Panc1 (cell line): ENCODE results near the gene MYO1B. TPM values are rescaled to one million over a fixed set of nuclear protein-coding genes. Genes with fewer than 3 reads are reported as not detected.

Source experiments
- ATAC-seq: fragments of 200-7000 bp; cut with Tn5 transposase; 2 replicates; pipeline ENCODE4 v1.9.1; 2020; ENCODE audit warnings: mild to moderate bottlenecking, moderate library complexity
- BruUV-seq: library from RNA; stranded (reverse); fragments of 400-500 nt; replicated peaks from 2 replicates; lab custom pipeline; 2021; lab: Mats Ljungman, UMichigan
- CTCF ChIA-PET: fragments of 300-600 bp; sonication (Branson Sonifier 250); formaldehyde crosslinking; loops from one replicate; lab custom pipeline; 2022; ENCODE audit warnings: antibody characterized with exemption; lab: Charles Lee
- POLR2A ChIA-PET: fragments of 300-600 bp; sonication (Branson Sonifier 250); formaldehyde crosslinking; loops from one replicate; lab custom pipeline; 2022; ENCODE audit warnings: antibody characterized with exemption; lab: Charles Lee
- DNase-seq: peaks from one replicate; pipeline ENCODE4 v3.0.0-alpha.2; 2010; ENCODE audit warnings: low read depth, low spot score
- H3K27ac ChIP-seq: 2 replicates; pipeline ENCODE4 v1.5.1; 2011; ENCODE audit warnings: mild to moderate bottlenecking, low read length, inconsistent platforms
- H3K27me3 ChIP-seq: fragments of 200-500 bp; sonication (Bioruptor generic); 2 replicates; pipeline ENCODE4 v1.6.0; 2014; ENCODE audit warnings: low read length, inconsistent platforms; ENCODE audit not compliant: control insufficient read depth, insufficient read depth
- H3K36me3 ChIP-seq: fragments of 200-500 bp; sonication (Bioruptor generic); 2 replicates; pipeline ENCODE4 v1.5.1; 2014; ENCODE audit warnings: inconsistent platforms, mild to moderate bottlenecking, low read length, moderate library complexity; ENCODE audit not compliant: control insufficient read depth, insufficient read depth
- H3K4me1 ChIP-seq: 2 replicates; pipeline ENCODE4 v1.5.1; 2011; ENCODE audit warnings: inconsistent platforms, mild to moderate bottlenecking, low read length, moderate library complexity; ENCODE audit not compliant: control insufficient read depth, insufficient read depth
- H3K4me3 ChIP-seq, 2 experiments: 2 replicates each; pipeline ENCODE4 v1.5.1; 2011 to 2012; ENCODE audit warnings: low read depth in 2 of 2, low read length in 2 of 2, mild to moderate bottlenecking in 2 of 2, inconsistent platforms in 1 of 2, moderate library complexity in 1 of 2
- H3K9me3 ChIP-seq: fragments of 200-500 bp; sonication (Bioruptor generic); 2 replicates; pipeline ENCODE4 v1.5.1; 2014; ENCODE audit warnings: low read depth, mild to moderate bottlenecking, inconsistent platforms, low read length, moderate library complexity; ENCODE audit not compliant: control insufficient read depth, insufficient read depth
- CTCF ChIP-seq: fragments of 450-650 bp; IDR thresholded peaks from 2 replicates; pipeline ENCODE4 v1.5.1; 2017; ENCODE audit warnings: mild to moderate bottlenecking
- POLR2AphosphoS5 ChIP-seq: IDR thresholded peaks from 2 replicates; pipeline ENCODE4 v1.6.1; 2012; ENCODE audit warnings: mild to moderate bottlenecking, low read depth, low read length, moderate library complexity
- REST ChIP-seq, 2 experiments: IDR thresholded peaks; 2 replicates each; pipeline ENCODE4 v1.6.1; 2011 to 2012; ENCODE audit warnings: low read depth in 2 of 2, control low read depth in 1 of 2, low read length in 1 of 2, mild to moderate bottlenecking in 1 of 2, moderate library complexity in 1 of 2; ENCODE audit not compliant: insufficient read depth in 1 of 2
- SIN3A ChIP-seq: IDR thresholded peaks from 2 replicates; pipeline ENCODE4 v1.6.1; 2012; ENCODE audit warnings: low read depth, mild to moderate bottlenecking, low read length, moderate library complexity, borderline replicate concordance; ENCODE audit not compliant: insufficient read depth
- TCF7L2 ChIP-seq: IDR thresholded peaks from 2 replicates; pipeline ENCODE4 v1.6.1; 2011; ENCODE audit warnings: mild to moderate bottlenecking, low read depth, low read length, inconsistent platforms
- in situ Hi-C: cut with HindIII; loops from 2 replicates; pipeline ENCODE4 v1.10.0; 2016; ENCODE audit warnings: low sequenced_read_pairs, low pct_unique_long_range_greater_than_20kb
- intact Hi-C: fragments of 100-400 bp; cut with micrococcal nuclease; formaldehyde crosslinking; loops from one replicate; pipeline ENCODE4 v1.10.0; 2022; ENCODE audit not compliant: unreplicated experiment
- total RNA-seq: library from RNA; stranded (reverse); gene quantifications from one replicate; pipeline ENCODE4 v1.2.1, GENCODE V29; 2021; ENCODE audit not compliant: unreplicated experiment

Gene MYO1B
- total RNA-seq, 1 experiment from 2014 or later, result 51.5 TPM

- POLR2A ChIA-PET, result no interaction called here
- no TSS peak for BruUV-seq
Measured at GRCh38 chr2:191217580-191217979, 27.6 kb upstream of the MYO1B start.

GRCh38 chr2:191218292-191218898 lies 26.8 kb upstream of the MYO1B start:
- H3K27ac ChIP-seq, result peak overlapping the region; percentile 75
- H3K4me1 ChIP-seq, result peaks cover 10% of the 10 kb centered on the region
- no peak overlapping the region for H3K4me3 ChIP-seq
- no peaks in the 10 kb centered on the region for H3K9me3 ChIP-seq
- ChIA-PET CTCF (interaction anchor here (0.5 to 1.8 kb wide), 7 partner anchors 12 to 268 kb away, joined by 3 to 8 read pairs (median 3); no protein-coding TSS in a partner anchor), POLR2A (no interaction called here)
- no peaks in the 10 kb centered on the region for H3K27me3 ChIP-seq
- peak; percentile 75 for ATAC-seq
- peak; percentile 88 for DNase-seq
- in situ Hi-C loops, result no loop called here
- TF ChIP-seq REST (IDR thresholded peaks at IDR 0.05; ENCODE audit: insufficient read depth in 1 of 2, low read depth in 2 of 2, low read length in 1 of 2) (no peak), CTCF (peak; percentile 80), TCF7L2 (no peak)
- intact Hi-C loops, result loop anchor here (1.0 to 2.0 kb wide), 2 partner anchors 26 to 283 kb away; partner anchors contain the start of gene MYO1B
- no TSS peak for BruUV-seq
- no peaks in the 10 kb centered on the region for H3K36me3 ChIP-seq

More at GRCh38 chr2:191217580-191217979, 27.6 kb upstream of the MYO1B start:
- ATAC-seq (peak; percentile 63), DNase-seq (no peak)
- in situ Hi-C loops, result no loop called here
- Histone ChIP-seq H3K27ac (peak overlapping the region; percentile 75), H3K4me3 (no peak overlapping the region), H3K36me3 (no peaks in the 10 kb centered on the region), H3K4me1 (peaks cover 10% of the 10 kb centered on the region), H3K27me3 (no peaks in the 10 kb centered on the region), H3K9me3 (no peaks in the 10 kb centered on the region)
- intact Hi-C loops, result no loop called here
- CTCF ChIA-PET, result interaction anchor here (0.5 to 1.8 kb wide), 6 partner anchors 11 to 269 kb away, joined by 3 to 8 read pairs (median 4); no protein-coding TSS in a partner anchor
- TF ChIP-seq CTCF (no peak), REST (IDR thresholded peaks at IDR 0.05; ENCODE audit: insufficient read depth in 1 of 2, low read depth in 2 of 2, low read length in 1 of 2) (no peak), SIN3A (no peak), POLR2AphosphoS5 (no peak), TCF7L2 (no peak)
